Thymus (tissue), 11 donors: ENCODE results near the gene ACTN1. TPM values are rescaled to one million over a fixed set of nuclear protein-coding genes. Genes with fewer than 3 reads are reported as not detected.
A peak's percentile ranks its signal among the peaks of the same experiment; 100 is the strongest.

ENCODE experiments used
- DNase-seq, 9 donors: peaks; one replicate each; pipeline ENCODE4 v3.0.0-alpha.2; 2013; ENCODE audit warnings: low spot score in 9 of 9, low read depth in 6 of 9, missing footprints in 1 of 9
- H3K27ac ChIP-seq, 2 donors: one replicate each; pipeline ENCODE4 v1.5.1; 2013; ENCODE audit warnings: control low read depth in 1 of 2, low read depth in 1 of 2, low read length in 1 of 2, mild to moderate bottlenecking in 1 of 2, moderate library complexity in 1 of 2
- H3K27me3 ChIP-seq, 2 donors: one replicate each; pipeline ENCODE4 v1.5.1; 2013; ENCODE audit warnings: low read length in 1 of 2; ENCODE audit not compliant: control insufficient read depth in 2 of 2, insufficient read depth in 1 of 2
- H3K36me3 ChIP-seq, 2 donors: one replicate each; pipeline ENCODE4 v1.5.1; 2013; ENCODE audit warnings: low read length in 1 of 2, mild to moderate bottlenecking in 1 of 2, moderate library complexity in 1 of 2; ENCODE audit not compliant: control insufficient read depth in 2 of 2, insufficient read depth in 2 of 2
- H3K4me1 ChIP-seq, 2 donors: one replicate each; pipeline ENCODE4 v1.5.1; 2013; ENCODE audit warnings: low read length in 2 of 2; ENCODE audit not compliant: control insufficient read depth in 2 of 2, insufficient read depth in 2 of 2
- H3K4me3 ChIP-seq, 2 donors: one replicate each; pipeline ENCODE4 v1.5.1; 2013; ENCODE audit warnings: low read length in 2 of 2, control low read depth in 1 of 2, mild to moderate bottlenecking in 1 of 2
- H3K9me3 ChIP-seq, 2 donors: one replicate each; pipeline ENCODE4 v1.5.1; 2013; ENCODE audit warnings: low read length in 1 of 2, mild to moderate bottlenecking in 1 of 2; ENCODE audit not compliant: control insufficient read depth in 2 of 2, insufficient read depth in 1 of 2
- WGBS: extraction: QIAGEN DNeasy Blood & Tissue Kit; methylation state at CpG from one replicate; pipeline ENCODE4 v1.1.7; 2013; 5-methylcytosine and 5-hydroxymethylcytosine counted together
- polyA plus RNA-seq: library from polyadenylated mRNA; stranded (reverse); fragments of 200-250 nt; gene quantifications from one replicate; pipeline ENCODE4 v1.2.3, GENCODE V29; 2013
- total RNA-seq: library from RNA; stranded (reverse); fragments of 120-200 nt; gene quantifications from one replicate; pipeline ENCODE4 v1.2.4, GENCODE V29; 2013
- donor health status: healthy.

The ACTN1 gene
- total and polyA plus RNA-seq, 2 donors: 21.6 to 59.3 TPM

- 83% methylated on average over 7 of the region's 7 CpGs for WGBS
- H3K27ac ChIP-seq: no peak overlapping the region
- H3K27me3 ChIP-seq: peaks cover 14 to 50% of the 10 kb centered on the region in 2 donors
- no peaks in the 10 kb centered on the region for H3K36me3 ChIP-seq
- DNase-seq: no peak
- H3K9me3 ChIP-seq: no peaks in the 10 kb centered on the region
- H3K4me3 ChIP-seq: no peak overlapping the region
- peaks cover 9 to 28% of the 10 kb centered on the region in 2 donors for H3K4me1 ChIP-seq
Observed at GRCh38 chr14:68981539-68981976, 2.5 kb upstream of the ACTN1 start.

DNA sequence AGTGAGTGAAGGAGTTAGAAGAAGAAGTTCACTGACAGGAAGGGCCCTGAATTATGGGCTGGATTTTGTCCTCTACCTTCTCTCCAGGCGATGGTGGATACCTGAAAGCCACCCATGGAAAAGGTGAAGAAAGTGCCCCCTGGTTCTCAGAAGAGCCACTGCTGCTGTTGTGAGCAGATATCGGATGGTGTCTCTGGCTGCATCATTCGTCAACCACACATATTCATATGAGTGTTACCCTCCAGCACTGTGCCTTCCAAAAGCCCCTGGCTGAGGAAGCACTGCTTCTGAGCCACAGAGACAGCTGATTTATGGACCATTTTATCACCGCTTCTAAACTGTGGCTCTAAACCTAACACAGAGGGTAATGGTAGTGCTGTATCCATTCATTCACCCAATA lies 2.0 kb upstream of the ACTN1 start:
- H3K27ac ChIP-seq: no peak overlapping the region
- 94% methylated on average over 4 of the region's 4 CpGs for WGBS
- H3K4me1 ChIP-seq: peaks cover 12 to 31% of the 10 kb centered on the region in 2 donors

DNA sequence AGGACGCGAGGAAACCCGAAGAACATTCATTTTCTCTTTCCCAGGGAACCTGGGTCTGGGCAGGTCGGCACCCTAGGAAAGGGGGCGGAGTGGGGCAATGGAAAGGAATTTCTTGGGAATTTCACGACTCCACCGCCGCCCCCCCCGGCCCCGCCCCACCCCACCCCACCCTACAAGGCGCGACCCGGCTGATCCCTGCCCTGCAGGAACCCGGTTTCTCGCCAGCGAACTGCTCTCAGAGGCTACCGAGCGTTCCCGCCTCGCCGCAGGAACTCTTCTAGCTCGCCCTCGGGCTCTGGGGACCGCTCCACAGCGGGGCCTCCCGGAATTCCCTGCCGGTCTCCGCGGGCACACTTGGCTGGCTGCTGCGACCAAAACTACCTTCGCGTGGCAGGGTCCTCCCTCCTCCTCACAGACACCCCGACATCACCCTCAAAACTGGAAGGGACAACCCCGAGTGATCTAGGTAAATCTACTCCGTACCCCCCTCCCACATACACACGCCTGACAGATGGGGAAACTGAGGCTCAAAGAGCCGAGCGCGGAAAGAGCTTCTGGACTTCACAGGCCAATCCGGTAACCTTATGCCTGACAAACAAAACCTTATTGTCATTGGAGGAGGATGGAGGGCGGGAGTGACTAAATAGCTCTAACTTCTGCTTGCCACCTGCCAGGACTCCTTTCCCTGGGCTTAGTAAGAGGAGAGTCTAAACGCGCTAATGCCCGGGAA lies 785 bp upstream of the ACTN1 start:
- 11% methylated on average over 44 of the region's 44 CpGs for WGBS
- Histone ChIP-seq H3K36me3 (peaks cover 0 to 3% of the 10 kb centered on the region in 2 donors), H3K4me1 (peaks cover 16 to 38% of the 10 kb centered on the region in 2 donors), H3K27ac (peak overlapping the region in 1 of 2 donors; percentile 91), H3K27me3 (peaks cover 14 to 50% of the 10 kb centered on the region in 2 donors), H3K4me3 (peak overlapping the region; percentile 47 to 80), H3K9me3 (no peaks in the 10 kb centered on the region)
- no peak for DNase-seq

More for the DNA sequence above, 2.0 kb upstream of the ACTN1 start:
- no peaks in the 10 kb centered on the region for H3K9me3 ChIP-seq
- H3K27me3 ChIP-seq: peaks cover 14 to 50% of the 10 kb centered on the region in 2 donors
- no peak for DNase-seq
- no peaks in the 10 kb centered on the region for H3K36me3 ChIP-seq
- H3K4me3 ChIP-seq: no peak overlapping the region

DNA sequence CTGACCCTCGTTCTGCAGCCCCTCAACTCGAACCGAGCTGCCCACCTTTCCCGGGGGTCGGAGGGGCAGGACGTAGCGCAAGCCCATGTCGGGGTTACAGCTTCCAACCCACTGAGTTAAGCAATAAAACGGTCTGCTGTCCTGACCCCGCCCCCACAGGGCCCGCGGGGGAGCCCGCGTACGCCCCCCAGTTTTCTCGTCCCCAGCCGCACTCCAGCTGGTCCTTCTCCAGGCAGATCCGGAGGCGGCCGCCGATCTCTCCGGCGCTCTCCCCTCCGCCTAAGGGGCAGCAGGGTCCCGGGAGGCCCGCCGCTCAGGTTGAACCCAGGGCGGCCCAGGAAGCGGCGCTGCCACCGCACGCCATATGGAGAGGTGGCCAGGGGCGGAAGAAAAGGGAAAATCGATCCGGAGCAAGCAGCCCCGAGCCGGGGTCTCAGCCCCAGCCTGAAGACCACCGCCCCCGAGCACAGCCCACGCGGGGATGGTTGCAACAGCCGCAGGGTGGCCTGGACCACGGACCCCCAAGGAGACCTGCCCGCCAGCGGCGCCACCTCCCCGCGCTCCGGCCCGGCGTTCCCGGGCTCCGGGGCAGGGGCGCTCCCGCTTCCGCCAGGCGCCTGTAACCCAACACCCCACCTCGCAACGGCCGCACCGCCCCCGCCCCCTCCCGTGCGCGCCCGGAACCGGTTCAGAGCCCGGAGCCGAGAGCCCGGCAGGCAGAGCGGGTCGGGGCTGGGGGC lies 760 bp downstream of the ACTN1 start:
- Histone ChIP-seq H3K9me3 (peaks cover 0 to 7% of the 10 kb centered on the region in 2 donors), H3K27ac (peak overlapping the region; percentile 71 to 84), H3K27me3 (peaks cover 14 to 50% of the 10 kb centered on the region in 2 donors), H3K36me3 (peaks cover 7 to 11% of the 10 kb centered on the region in 2 donors), H3K4me3 (peak overlapping the region; percentile 71 to 80), H3K4me1 (peaks cover 16 to 40% of the 10 kb centered on the region in 2 donors)
- WGBS: under 1% methylated on average over 72 of the region's 72 CpGs
- peak in 3 of 9 donors; percentile 41 to 70 (median 46) for DNase-seq

DNA sequence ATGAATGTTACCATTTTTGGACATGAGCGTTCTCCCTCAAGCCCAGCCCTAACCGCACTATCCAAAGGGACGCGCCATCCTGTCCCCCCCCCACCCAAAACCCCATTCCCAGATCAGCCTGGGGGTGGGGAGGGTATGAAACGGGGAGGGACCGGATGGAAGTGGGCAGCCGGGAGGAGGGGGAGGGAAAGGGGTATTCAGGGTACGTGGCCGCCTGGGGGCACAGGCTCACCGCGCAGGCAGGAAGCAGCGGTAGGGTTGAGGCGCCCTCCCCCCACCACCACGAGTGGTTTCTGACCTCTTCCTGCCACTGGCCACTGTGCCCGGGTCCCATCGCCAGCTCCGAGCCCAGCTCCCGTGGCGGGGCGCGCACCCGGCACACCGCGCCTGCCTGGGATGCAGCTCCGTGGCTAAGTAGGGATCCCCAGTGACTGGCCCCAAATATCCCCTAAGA lies 1.4 kb downstream of the ACTN1 start:
- DNase-seq: peak in 3 of 9 donors; percentile 43 to 69 (median 48)
- under 1% methylated on average over 25 of the region's 25 CpGs for WGBS
- H3K4me3 ChIP-seq: peak overlapping the region; percentile 71 to 80
- peaks cover 16 to 40% of the 10 kb centered on the region in 2 donors for H3K4me1 ChIP-seq
- H3K27ac ChIP-seq: peak overlapping the region; percentile 71 to 84
- peaks cover 0 to 12% of the 10 kb centered on the region in 2 donors for H3K9me3 ChIP-seq
- peaks cover 14 to 50% of the 10 kb centered on the region in 2 donors for H3K27me3 ChIP-seq
- H3K36me3 ChIP-seq: peaks cover 7 to 11% of the 10 kb centered on the region in 2 donors

GRCh38 chr14:68977180-68977717 lies 1.9 kb downstream of the ACTN1 start:
- peaks cover 0 to 14% of the 10 kb centered on the region in 2 donors for H3K9me3 ChIP-seq
- peaks cover 16 to 40% of the 10 kb centered on the region in 2 donors for H3K4me1 ChIP-seq
- H3K36me3 ChIP-seq: peaks cover 7 to 11% of the 10 kb centered on the region in 2 donors
- WGBS: 45% methylated on average over 8 of the region's 8 CpGs
- H3K27me3 ChIP-seq: peaks cover 14 to 48% of the 10 kb centered on the region in 2 donors
- peak overlapping the region; percentile 58 to 84 for H3K27ac ChIP-seq
- peak overlapping the region; percentile 71 to 80 for H3K4me3 ChIP-seq
- peak in 1 of 9 donors; percentile 31 for DNase-seq

- peaks cover 7 to 11% of the 10 kb centered on the region in 2 donors for H3K36me3 ChIP-seq
- 94% methylated on average over 13 of the region's 13 CpGs for WGBS
- H3K27ac ChIP-seq: peak overlapping the region in 1 of 2 donors; percentile 84
- no peak for DNase-seq
- H3K4me3 ChIP-seq: peak overlapping the region in 1 of 2 donors; percentile 80
- peaks cover 0 to 14% of the 10 kb centered on the region in 2 donors for H3K9me3 ChIP-seq
- H3K27me3 ChIP-seq: peaks cover 14 to 41% of the 10 kb centered on the region in 2 donors
- peaks cover 22 to 47% of the 10 kb centered on the region in 2 donors for H3K4me1 ChIP-seq
Observed at GRCh38 chr14:68976160-68977067, 2.7 kb downstream of the ACTN1 start.

GRCh38 chr14:68975667-68976066 lies 3.4 kb downstream of the ACTN1 start:
- WGBS: 95% methylated on average over 7 of the region's 7 CpGs
- Histone ChIP-seq H3K9me3 (peaks cover 0 to 14% of the 10 kb centered on the region in 2 donors), H3K27me3 (peaks cover 14 to 34% of the 10 kb centered on the region in 2 donors), H3K4me1 (peaks cover 29 to 54% of the 10 kb centered on the region in 2 donors), H3K36me3 (peaks cover 7 to 11% of the 10 kb centered on the region in 2 donors), H3K4me3 (no peak overlapping the region), H3K27ac (peak overlapping the region in 1 of 2 donors; percentile 15)
- DNase-seq: no peak
